K562 (cell line): ENCODE data around the gene CFHR2. TPM values are rescaled to one million over a fixed set of nuclear protein-coding genes. Genes with fewer than 3 reads are reported as not detected.

ENCODE experiments used
- ATAC-seq: fragments of 200-7000 bp; cut with Tn5 transposase; 3 replicates; pipeline ENCODE4 v1.9.1; 2020; ENCODE audit warnings: moderate library complexity
- BruUV-seq: library from RNA; stranded (reverse); fragments of 400-500 nt; replicated peaks from 2 replicates; lab custom pipeline; 2021; lab: Mats Ljungman, UMichigan
- CTCF ChIA-PET: fragments of 300-600 bp; formaldehyde crosslinking; extraction: SDS; loops from one replicate; lab custom pipeline; 2021; ENCODE audit warnings: low intra/inter-chr PET ratio; lab: Yijun Ruan, JAX
- POLR2A ChIA-PET: fragments of 300-600, 350-650 bp; sonication (Branson Sonifier 250); formaldehyde crosslinking; extraction: SDS; loops from one replicate; lab custom pipeline; 2021; ENCODE audit warnings: antibody characterized with exemption, inconsistent platforms; lab: Yijun Ruan, JAX
- DNase-seq, 4 experiments: peaks; one replicate each; pipeline versions ENCODE4 v3.0.0 to v3.0.0-alpha.2; 2011 to 2018; ENCODE audit warnings: low spot score in 3 of 4, mixed read lengths in 3 of 4; ENCODE audit errors: extremely low read depth in 1 of 4
- FAIRE-seq: peaks from 2 replicates; lab custom pipeline; 2011; peaks lifted over from hg19 to GRCh38; lab: Jason Lieb, UNC
- H2AFZ ChIP-seq: 2 replicates; pipeline ENCODE4 v1.6.0; 2011; ENCODE audit warnings: low read depth, low read length, control low read depth, inconsistent platforms
- H3K27ac ChIP-seq: fragments of 200-600 bp; 3 replicates; pipeline ENCODE4 v1.8.0; 2011; ENCODE audit warnings: low read depth, mild to moderate bottlenecking, control low read depth, inconsistent platforms, low read length, moderate library complexity, mixed read lengths; ENCODE audit errors: extremely low read depth
- H3K27me3 ChIP-seq, 2 experiments: fragments of 300-600 bp in 1 of 2; 2 replicates in 1 of 2; 3 replicates in 1 of 2; pipeline versions ENCODE4 v1.6.0 to v1.8.0; 2011; ENCODE audit warnings: inconsistent platforms in 2 of 2, low read length in 2 of 2, mild to moderate bottlenecking in 1 of 2, mixed read lengths in 1 of 2, moderate library complexity in 1 of 2; ENCODE audit not compliant: control insufficient read depth in 2 of 2, insufficient read depth in 2 of 2
- H3K36me3 ChIP-seq: fragments of 300-600 bp; 3 replicates; pipeline ENCODE4 v1.8.0; 2011; ENCODE audit warnings: mild to moderate bottlenecking, low read length, inconsistent platforms; ENCODE audit not compliant: control insufficient read depth, insufficient read depth
- H3K4me1 ChIP-seq, 2 experiments: fragments of 200-600 bp in 1 of 2; replicated peaks in 1 of 2; 2 replicates in 1 of 2; 3 replicates in 1 of 2; pipeline versions ENCODE4 v1.5.1 to v1.8.0; 2011; ENCODE audit warnings: inconsistent platforms in 2 of 2, low read length in 2 of 2, mild to moderate bottlenecking in 1 of 2, mixed read lengths in 1 of 2, moderate library complexity in 1 of 2; ENCODE audit not compliant: control insufficient read depth in 2 of 2, insufficient read depth in 2 of 2
- H3K4me2 ChIP-seq: 2 replicates; pipeline ENCODE4 v1.6.1; 2011; ENCODE audit warnings: low read length, control low read depth, inconsistent platforms, mixed read lengths; ENCODE audit not compliant: insufficient read depth
- H3K4me3 ChIP-seq: fragments of 200-600 bp; sonication (generic), shearing (Covaris generic); 2 replicates; pipeline ENCODE4 v1.5.1; 2016; ENCODE audit warnings: control low read depth, inconsistent platforms
- H3K79me2 ChIP-seq: fragments of 200-600 bp; 3 replicates; pipeline ENCODE4 v1.8.0; 2011; ENCODE audit warnings: low read length, inconsistent platforms; ENCODE audit not compliant: control insufficient read depth, insufficient read depth
- H3K9ac ChIP-seq, 2 experiments: 2 replicates each; pipeline versions ENCODE4 v1.6.0 to v1.6.1; 2011; ENCODE audit warnings: low read depth in 2 of 2, low read length in 2 of 2, control low read depth in 1 of 2, inconsistent platforms in 1 of 2, mild to moderate bottlenecking in 1 of 2, mixed read lengths in 1 of 2; ENCODE audit not compliant: insufficient read depth in 1 of 2
- H3K9me1 ChIP-seq: one replicate; pipeline ENCODE4 v1.6.0; 2011; ENCODE audit warnings: inconsistent platforms, mild to moderate bottlenecking, low read length, moderate library complexity; ENCODE audit not compliant: control insufficient read depth, insufficient read depth
- H3K9me3 ChIP-seq: replicated peaks from 2 replicates; pipeline ENCODE4 v1.5.1; 2011; ENCODE audit warnings: low read depth, low read length, inconsistent platforms; ENCODE audit not compliant: control insufficient read depth, insufficient read depth
- H4K20me1 ChIP-seq: replicated peaks from 2 replicates; pipeline ENCODE4 v1.6.1; 2011; ENCODE audit warnings: low read length, inconsistent platforms, mixed read lengths; ENCODE audit not compliant: control insufficient read depth, insufficient read depth
- BCL6 ChIP-seq: fragments of 250-450 bp; sonication (Bioruptor Pico); IDR thresholded peaks from 2 replicates; pipeline ENCODE4 v1.4.0; 2020
- BRCA1 ChIP-seq, 2 experiments: fragments of 450-650 bp in 1 of 2; sonication (generic) in 1 of 2; formaldehyde crosslinking in 1 of 2; IDR thresholded peaks; 2 replicates each; pipeline versions ENCODE4 v1.5.0 to v1.6.1; 2017 to 2020; ENCODE audit warnings: mild to moderate bottlenecking in 1 of 2, missing genetic modification reagents in 1 of 2
- DIDO1 ChIP-seq: fragments of 450-650 bp; IDR thresholded peaks from 2 replicates; pipeline ENCODE4 v1.6.1; 2016; ENCODE audit warnings: low read depth, missing biosample characterization, missing genetic modification characterization
- DMBX1 ChIP-seq: fragments of 250-450 bp; sonication (Bioruptor Pico); IDR thresholded peaks from 2 replicates; pipeline ENCODE4 v1.8.0; 2022; ENCODE audit warnings: inconsistent platforms, mild to moderate bottlenecking, moderate library complexity, borderline replicate concordance
- ELF2 ChIP-seq: fragments of 250-450 bp; sonication (Bioruptor Pico); IDR thresholded peaks from 2 replicates; pipeline ENCODE4 v1.5.0; 2021; ENCODE audit warnings: mild to moderate bottlenecking
- ELF4 ChIP-seq: fragments of 450-650 bp; formaldehyde crosslinking; IDR thresholded peaks from 2 replicates; pipeline ENCODE4 v1.4.0; 2022; ENCODE audit warnings: missing genetic modification characterization
- FOXJ2 ChIP-seq: fragments of 200-800 bp; sonication (Bioruptor generic); IDR thresholded peaks from 2 replicates; pipeline ENCODE4 v1.6.1; 2016; ENCODE audit warnings: missing genetic modification characterization, missing compliant biosample characterization
- FOXM1 ChIP-seq, 2 experiments: fragments of 450-650 bp in 1 of 2; sonication (generic) in 1 of 2; formaldehyde crosslinking in 1 of 2; IDR thresholded peaks; 2 replicates each; pipeline versions ENCODE4 v1.6.1 to v1.9.0; 2017 to 2022; ENCODE audit warnings: low read depth in 2 of 2, mild to moderate bottlenecking in 2 of 2, missing genetic modification reagents in 1 of 2, moderate library complexity in 1 of 2
- GABPA ChIP-seq: fragments of 200-800 bp; sonication (Bioruptor generic); conservative IDR thresholded peaks from 2 replicates; pipeline ENCODE4 v1.6.1; 2016; ENCODE audit warnings: low read depth, missing genetic modification characterization, missing compliant biosample characterization
- KLF6 ChIP-seq: fragments of 250-450 bp; sonication (Bioruptor Pico); IDR thresholded peaks from 2 replicates; pipeline ENCODE4 v1.4.0; 2020; ENCODE audit warnings: mild to moderate bottlenecking, moderate library complexity, borderline replicate concordance
- NRF1 ChIP-seq, 2 experiments: fragments of 450-650 bp; IDR thresholded peaks in 1 of 2; conservative IDR thresholded peaks in 1 of 2; 2 replicates each; pipeline ENCODE4 v1.6.1; 2014; ENCODE audit warnings: mild to moderate bottlenecking in 2 of 2
- PCBP2 ChIP-seq: fragments of 200-400 bp; formaldehyde crosslinking; IDR thresholded peaks from 2 replicates; pipeline ENCODE4 v1.6.1; 2018; ENCODE audit warnings: low read length, low read depth, mild to moderate bottlenecking, moderate library complexity; ENCODE audit not compliant: poor library complexity, severe bottlenecking
- POLR2A ChIP-seq: fragments of 450-650 bp; conservative IDR thresholded peaks from 2 replicates; pipeline ENCODE4 v1.6.1; 2016
- RAD21 ChIP-seq, 2 experiments: fragments of 250-450 bp in 1 of 2; fragments of 450-650 bp in 1 of 2; sonication (Bioruptor Pico) in 1 of 2; formaldehyde crosslinking in 1 of 2; IDR thresholded peaks in 1 of 2; conservative IDR thresholded peaks in 1 of 2; 2 replicates each; pipeline versions ENCODE4 v1.4.0 to v1.8.0; 2020 to 2022; ENCODE audit warnings: mild to moderate bottlenecking in 2 of 2, moderate library complexity in 1 of 2
- RB1 ChIP-seq: fragments of 450-650 bp; IDR thresholded peaks from 2 replicates; pipeline ENCODE4 v1.6.1; 2017; ENCODE audit warnings: low read depth, mild to moderate bottlenecking
- RFX1 ChIP-seq: fragments of 450-650 bp; IDR thresholded peaks from 2 replicates; pipeline ENCODE4 v1.6.1; 2016; ENCODE audit warnings: mild to moderate bottlenecking, moderate library complexity
- SMAD3 ChIP-seq: fragments of 450-650 bp; formaldehyde crosslinking; conservative IDR thresholded peaks from 2 replicates; pipeline ENCODE4 v1.4.0; 2020; ENCODE audit warnings: mild to moderate bottlenecking
- SMAD4 ChIP-seq: fragments of 250-450 bp; sonication (Bioruptor Pico); conservative IDR thresholded peaks from 2 replicates; pipeline ENCODE4 v1.8.0; 2021; ENCODE audit warnings: inconsistent platforms, mild to moderate bottlenecking, moderate library complexity
- YY1 ChIP-seq, 3 experiments: IDR thresholded peaks; 2 replicates each; pipeline ENCODE4 v1.6.1; 2011; ENCODE audit warnings: low read length in 2 of 3, mild to moderate bottlenecking in 2 of 3, moderate library complexity in 2 of 3, borderline replicate concordance in 1 of 3, control low read depth in 1 of 3, low read depth in 1 of 3; ENCODE audit not compliant: insufficient read depth in 3 of 3, insufficient replicate concordance in 2 of 3, control insufficient read depth in 1 of 3, insufficient read length in 1 of 3; ENCODE audit errors: extremely low read depth in 1 of 3
- ZFX ChIP-seq: sonication (generic); formaldehyde crosslinking; IDR thresholded peaks from 2 replicates; pipeline ENCODE4 v1.8.0; 2022; ENCODE audit warnings: mild to moderate bottlenecking, missing genetic modification reagents, moderate library complexity
- WGBS: fragments of 100-300 bp; shearing (Covaris generic); methylation state at CpG from one replicate; pipeline ENCODE4 v1.1.6; 2016; ENCODE audit warnings: low coverage, mixed read lengths; ENCODE audit not compliant: insufficient coverage; ENCODE audit errors: missing lambda C conversion rate; 5-methylcytosine and 5-hydroxymethylcytosine counted together
- in situ Hi-C: fragments of 300-500 bp; cut with MboI; formaldehyde crosslinking; loops from 4 replicates; pipeline ENCODE4 v1.15.0; 2018; ENCODE audit warnings: inconsistent platforms, mixed read lengths
- intact Hi-C: fragments of 100-400 bp; cut with micrococcal nuclease; formaldehyde crosslinking; loops from 2 replicates; pipeline ENCODE4 v1.14.2; 2022
- polyA plus RNA-seq, 8 experiments: library from polyadenylated mRNA; depleted of rRNA in 4 of 8; stranded (reverse) in 5 of 8; unstranded in 3 of 8; fragments of >200 nt; fragmentation: Nextera tagmentation in 2 of 8; fragmentation: Illumina TruSeq in 1 of 8; extraction: Ambion mirVana in 2 of 8; extraction: Trizol in 1 of 8; gene quantifications; 2 replicates each; pipeline versions ENCODE4 v1.2.1 to v1.2.3, GENCODE V29; 2011 to 2014; ENCODE audit warnings: inconsistent platforms in 1 of 8, missing spikeins in 1 of 8
- total RNA-seq, 7 experiments: library from RNA; depleted of rRNA in 6 of 7; stranded (reverse); fragments of >200 nt in 6 of 7; fragmentation: Illumina TruSeq in 2 of 7; extraction: Trizol in 2 of 7; gene quantifications; 2 replicates each; pipeline versions ENCODE4 v1.2.1 to v1.2.3, GENCODE V29; 2011 to 2021; ENCODE audit warnings: low replicate concordance in 1 of 7
- TF ChIP-seq, protein P1 (sequence below): fragments of 250-450 bp; sonication (Bioruptor Pico); IDR thresholded peaks from 2 replicates; pipeline ENCODE4 v1.8.0; 2022; ENCODE audit warnings: moderate library complexity, mild to moderate bottlenecking, inconsistent platforms
- TF ChIP-seq, protein P2 (sequence below): fragments of 250-450 bp; sonication (Bioruptor Pico); IDR thresholded peaks from 2 replicates; pipeline ENCODE4 v1.8.0; 2021; ENCODE audit warnings: moderate library complexity, mild to moderate bottlenecking, inconsistent platforms

Gene CFHR2
- total and polyA plus RNA-seq, 9 of the 15 experiments (the other 6 are each of a cell fraction or from before 2014, with no cell fraction given), result not detected

DNA sequence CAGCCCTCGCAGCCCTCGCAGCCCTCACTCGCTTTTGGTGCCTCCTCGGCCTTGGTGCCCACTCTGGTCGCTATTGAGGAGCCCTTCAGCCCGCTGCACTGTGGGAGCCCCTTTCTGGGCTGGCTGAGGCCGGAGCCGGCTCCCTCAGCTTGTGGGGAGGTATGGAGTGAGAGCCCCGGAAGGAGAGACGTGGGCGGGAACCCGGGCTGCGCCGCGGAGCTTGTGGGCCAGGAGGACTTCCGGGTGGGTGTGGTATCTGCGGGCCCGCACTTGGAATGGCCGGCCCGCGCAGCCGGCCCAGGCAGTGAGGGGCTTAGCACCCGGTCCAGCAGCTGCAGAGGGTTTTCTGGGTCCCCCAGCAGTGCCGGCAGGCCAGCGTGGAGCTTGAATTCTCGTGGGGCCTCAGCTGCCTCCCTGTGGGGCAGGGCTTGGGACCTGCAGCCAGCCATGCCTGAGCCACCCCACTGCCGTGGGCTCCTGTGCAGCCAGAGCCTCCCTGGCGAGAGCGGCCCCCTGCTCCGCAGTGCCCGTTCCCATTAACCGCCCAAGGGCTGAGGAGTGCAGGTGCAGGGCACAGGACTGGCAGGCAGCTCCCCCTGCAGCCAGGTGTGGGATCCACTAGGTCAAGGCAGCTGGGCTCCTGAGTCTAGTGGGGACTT is 9.9 kb upstream of the CFHR2 start:
- ChIA-PET POLR2A (no interaction called here), CTCF (no interaction called here)
- Histone ChIP-seq H3K4me2 (peak overlapping the region; percentile 78), H3K36me3 (no peaks in the 10 kb centered on the region), H3K79me2 (peaks cover 5% of the 10 kb centered on the region; the same call in 2 of the 3 replicates), H3K9ac (peak overlapping the region; percentile 63 to 90), H4K20me1 (no peaks in the 10 kb centered on the region), H3K27ac (peak overlapping the region; percentile 62), H3K27me3 (no peaks in the 10 kb centered on the region), H3K4me3 (peak overlapping the region; percentile 39), H3K9me1 (no peaks in the 10 kb centered on the region), H2AFZ (peak overlapping the region; percentile 98), H3K9me3 (peaks cover 6% of the 10 kb centered on the region), H3K4me1 (peaks cover 0 to 8% of the 10 kb centered on the region in 2 experiments; a peak in 2 of 5 replicates)
- in situ Hi-C loops (no loop called here), intact Hi-C loops (no loop called here)
- DNase-seq (peak; percentile 64 to 85 (median 73)), FAIRE-seq (no peak), ATAC-seq (peak; percentile 100)
- no TSS peak for BruUV-seq
- WGBS, result 5% methylated on average over 30 of the region's 32 CpGs
- peak; percentile 79 for TF ChIP-seq POLR2A
- 0 out of 2 replicates have a peak, but pooled peaks have one; percentile 35 for TF ChIP-seq ELF4 (CRISPR knock-in tag)
- TF ChIP-seq RFX1, result no peak
- TF ChIP-seq, protein P1, sequence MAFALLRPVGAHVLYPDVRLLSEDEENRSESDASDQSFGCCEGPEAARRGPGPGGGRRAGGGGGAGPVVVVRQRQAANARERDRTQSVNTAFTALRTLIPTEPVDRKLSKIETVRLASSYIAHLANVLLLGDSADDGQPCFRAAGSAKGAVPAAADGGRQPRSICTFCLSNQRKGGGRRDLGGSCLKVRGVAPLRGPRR, result no peak
- no peak for TF ChIP-seq PCBP2
- no peak for TF ChIP-seq FOXJ2
- peak; percentile 95 for TF ChIP-seq ZFX (CRISPR knock-in tag)
- peak in 2 of 3 experiments; percentile 84 to 93 for TF ChIP-seq YY1 (IDR thresholded peaks at IDR 0.05; ENCODE audit: borderline replicate concordance in 1 of 3, control insufficient read depth in 1 of 3, extremely low read depth in 1 of 3, insufficient read depth in 3 of 3, insufficient read length in 1 of 3, insufficient replicate concordance in 2 of 3, low read depth in 1 of 3, low read length in 2 of 3)
- 0 out of 4 replicates have a peak, but pooled peaks of 1 of the 2 experiments have one; percentile 8 for TF ChIP-seq RAD21 (CRISPR knock-in tag; conservative IDR thresholded peaks at IDR 0.05 in 1 of 2, IDR thresholded peaks at IDR 0.05 in 1 of 2)
- no peak for TF ChIP-seq FOXM1 (IDR thresholded peaks at IDR 0.05; ENCODE audit: low read depth)
- TF ChIP-seq FOXM1 (CRISPR knock-in tag; IDR thresholded peaks at IDR 0.05; ENCODE audit: low read depth), result peak; percentile 48; the same call in 1 of the 2 replicates
- peak; percentile 32; the same call in 1 of the 2 replicates for TF ChIP-seq RB1
- 0 out of 2 replicates have a peak, but pooled peaks have one; percentile 39 for TF ChIP-seq DMBX1 (CRISPR knock-in tag)
- TF ChIP-seq BRCA1 (IDR thresholded peaks at IDR 0.05), result no peak
- no peak for TF ChIP-seq BRCA1 (CRISPR knock-in tag; IDR thresholded peaks at IDR 0.05)
- 0 out of 2 replicates have a peak, but pooled peaks have one; percentile 21 for TF ChIP-seq SMAD3 (CRISPR knock-in tag)
- TF ChIP-seq, protein P2, sequence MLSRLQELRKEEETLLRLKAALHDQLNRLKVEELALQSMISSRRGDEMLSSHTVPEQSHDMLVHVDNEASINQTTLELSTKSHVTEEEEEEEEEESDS (CRISPR knock-in tag), result no peak
- peak; percentile 46; the same call in 1 of the 2 replicates for TF ChIP-seq KLF6
- TF ChIP-seq BCL6, result no peak
- no peak for TF ChIP-seq DIDO1 (tag)
- peak; percentile 75 to 78 for TF ChIP-seq NRF1 (conservative IDR thresholded peaks at IDR 0.05 in 1 of 2, IDR thresholded peaks at IDR 0.05 in 1 of 2)
- TF ChIP-seq SMAD4 (CRISPR knock-in tag), result 0 out of 2 replicates have a peak, but pooled peaks have one; percentile 57
- peak; percentile 92 for TF ChIP-seq GABPA (tag)
- peak; percentile 76 for TF ChIP-seq ELF2 (CRISPR knock-in tag)
